ENCODE results near the gene MS4A1.

MS4A1 gene

DNA sequence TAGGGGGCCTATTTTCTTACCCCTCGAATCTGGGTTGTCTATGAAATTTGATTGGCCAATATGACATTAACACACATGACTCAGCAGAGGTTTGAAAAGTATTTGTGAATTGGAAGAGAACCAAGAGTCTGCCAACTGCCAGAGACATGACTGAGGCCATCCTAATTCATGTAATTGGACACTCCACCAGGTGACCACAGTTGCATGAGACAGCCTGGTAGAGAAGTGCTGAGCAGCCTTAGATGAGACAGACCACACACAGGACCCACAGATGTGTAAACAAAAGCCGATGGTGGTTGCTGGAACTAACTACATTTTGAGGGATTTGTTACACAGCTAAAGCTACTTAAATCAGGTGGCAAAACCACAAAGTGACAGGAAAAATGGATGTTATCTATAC is 27.1 kb upstream of the MS4A1 start:
- TF ChIP-seq SPI1 (IDR thresholded peaks at IDR 0.05; ENCODE audit: borderline replicate concordance, low read depth) (no peak), GABPA (IDR thresholded peaks at IDR 0.05; ENCODE audit: low read depth) (no peak), POLR2AphosphoS5 (IDR thresholded peaks at IDR 0.05; ENCODE audit: low read depth) (no peak), CTCF (IDR thresholded peaks at IDR 0.05; ENCODE audit: insufficient read depth, low read length) (no peak), REST (IDR thresholded peaks at IDR 0.05; ENCODE audit: insufficient replicate concordance, low read depth) (no peak)
- Histone ChIP-seq H3K4me3 (replicated peaks; ENCODE audit: insufficient read depth, low read length) (no peak overlapping the region), H3K27me3 (ENCODE audit: insufficient read depth, poor library complexity, severe bottlenecking) (no peaks in the 10 kb centered on the region), H3K27ac (replicated peaks) (no peak overlapping the region)
- DNase-seq (ENCODE audit: low read depth in 1 of 2, low spot score in 1 of 2): no peak

GRCh38 chr11:60429272-60429671 is 26.4 kb upstream of the MS4A1 start, which contains the start of gene MS4A5:
MS4A5 (plus strand) TSS chr11:60429572; CDS start chr11:60429675, 103 bp downstream.
- no peak for TF ChIP-seq POLR2AphosphoS5 (IDR thresholded peaks at IDR 0.05; ENCODE audit: low read depth)
- TF ChIP-seq GABPA (IDR thresholded peaks at IDR 0.05; ENCODE audit: low read depth): no peak
- no peak for TF ChIP-seq SPI1 (IDR thresholded peaks at IDR 0.05; ENCODE audit: borderline replicate concordance, low read depth)
- no peak for TF ChIP-seq REST (IDR thresholded peaks at IDR 0.05; ENCODE audit: insufficient replicate concordance, low read depth)
- no peak for TF ChIP-seq CTCF (IDR thresholded peaks at IDR 0.05; ENCODE audit: insufficient read depth, low read length)
- DNase-seq (ENCODE audit: low read depth in 1 of 2, low spot score in 1 of 2): no peak
- Histone ChIP-seq H3K4me3 (replicated peaks; ENCODE audit: insufficient read depth, low read length) (no peak within 1 kb of the TSS), H3K27me3 (ENCODE audit: insufficient read depth, poor library complexity, severe bottlenecking) (no peaks in the 10 kb centered on the region), H3K27ac (replicated peaks) (no peak within 1 kb of the TSS)

- no peak for TF ChIP-seq REST (IDR thresholded peaks at IDR 0.05; ENCODE audit: insufficient replicate concordance, low read depth)
- TF ChIP-seq POLR2AphosphoS5 (IDR thresholded peaks at IDR 0.05; ENCODE audit: low read depth): no peak
- no peak for TF ChIP-seq SPI1 (IDR thresholded peaks at IDR 0.05; ENCODE audit: borderline replicate concordance, low read depth)
- no peak for TF ChIP-seq CTCF (IDR thresholded peaks at IDR 0.05; ENCODE audit: insufficient read depth, low read length)
- TF ChIP-seq GABPA (IDR thresholded peaks at IDR 0.05; ENCODE audit: low read depth): no peak
Measured at GRCh38 chr11:60431251-60431650, 24.4 kb upstream of the MS4A1 start.

More at GRCh38 chr11:60431251-60431650, 24.4 kb upstream of the MS4A1 start:
- H3K27ac ChIP-seq (replicated peaks): no peak overlapping the region
- DNase-seq (ENCODE audit: low read depth in 1 of 2, low spot score in 1 of 2): no peak
- no peaks in the 10 kb centered on the region for H3K27me3 ChIP-seq (ENCODE audit: insufficient read depth, poor library complexity, severe bottlenecking)
- no peak overlapping the region for H3K4me3 ChIP-seq (replicated peaks; ENCODE audit: insufficient read depth, low read length)

Measured in HL-60 (cell line).